B cell (primary cell): Measurements from ENCODE around the gene SF1. TPM values are rescaled to one million over a fixed set of nuclear protein-coding genes. Genes with fewer than 3 reads are reported as not detected.

Experiments
- ATAC-seq: fragments of 200-7000 bp; cut with Tn5 transposase; one replicate; pipeline ENCODE4 v1.10.0; 2021; ENCODE audit warnings: low read depth, mild to moderate bottlenecking, moderate number of reproducible peaks, moderate library complexity
- CTCF ChIA-PET: fragments of 350-600 bp; sonication (Branson Sonifier 250); formaldehyde crosslinking; loops from one replicate; lab custom pipeline; 2021; ENCODE audit warnings: antibody characterized with exemption, inconsistent platforms; lab: Charles Lee
- POLR2A ChIA-PET: fragments of 350-600 bp; sonication (Branson Sonifier 250); formaldehyde crosslinking; loops from one replicate; lab custom pipeline; 2021; ENCODE audit warnings: antibody characterized with exemption; lab: Charles Lee
- DNase-seq: peaks from one replicate; pipeline ENCODE4 v3.0.0; 2013
- H2AFZ ChIP-seq: 2 replicates; pipeline ENCODE4 v1.6.1; 2012; ENCODE audit warnings: mild to moderate bottlenecking, low read depth, low read length; ENCODE audit not compliant: insufficient read depth, poor library complexity, severe bottlenecking
- H3K27ac ChIP-seq, 2 donors: 1 replicate in 1 of 2; 2 replicates in 1 of 2; pipeline ENCODE4 v1.5.1; 2012 to 2013; ENCODE audit warnings: low read length in 2 of 2, mild to moderate bottlenecking in 2 of 2, moderate library complexity in 1 of 2
- H3K27me3 ChIP-seq, 4 experiments: fragments of 200-600 bp in 1 of 4; sonication (generic) in 1 of 4; replicated peaks in 1 of 4; 1 replicate in 2 of 4; 2 replicates in 2 of 4; pipeline versions ENCODE4 v1.6.1 to v1.7.0; 2013 to 2016; ENCODE audit warnings: low read length in 3 of 4, mild to moderate bottlenecking in 2 of 4, mixed read lengths in 1 of 4, moderate library complexity in 1 of 4; ENCODE audit not compliant: insufficient read depth in 4 of 4, control insufficient read depth in 3 of 4; ENCODE audit errors: control extremely low read depth in 1 of 4
- H3K36me3 ChIP-seq, 2 experiments: replicated peaks in 1 of 2; 1 replicate in 1 of 2; 2 replicates in 1 of 2; pipeline versions ENCODE4 v1.6.1 to v1.7.1; 2013; ENCODE audit warnings: low read length in 1 of 2; ENCODE audit not compliant: insufficient read depth in 2 of 2, control insufficient read depth in 1 of 2; ENCODE audit errors: control extremely low read depth in 1 of 2, extremely low read depth in 1 of 2
- H3K4me1 ChIP-seq, 2 donors: fragments of 200-600 bp in 1 of 2; sonication (generic) in 1 of 2; 1 replicate in 1 of 2; 2 replicates in 1 of 2; pipeline versions ENCODE4 v1.5.1 to v1.6.1; 2013 to 2017; ENCODE audit warnings: low read length in 2 of 2; ENCODE audit not compliant: control insufficient read depth in 2 of 2, insufficient read depth in 2 of 2
- H3K4me2 ChIP-seq: replicated peaks from 2 replicates; pipeline ENCODE3; 2012; ENCODE audit warnings: mild to moderate bottlenecking, low read depth, low read length; ENCODE audit not compliant: poor library complexity, severe bottlenecking
- H3K4me3 ChIP-seq, 5 experiments: fragments of 200-600 bp in 1 of 5; sonication (generic) in 1 of 5; 1 replicate in 3 of 5; 2 replicates in 2 of 5; pipeline versions ENCODE4 v1.5.1 to v1.7.0; 2011 to 2016; ENCODE audit warnings: low read length in 4 of 5, mild to moderate bottlenecking in 4 of 5, low read depth in 2 of 5, control low read depth in 1 of 5, moderate library complexity in 1 of 5; ENCODE audit not compliant: insufficient read depth in 1 of 5; ENCODE audit errors: control extremely low read depth in 1 of 5, extremely low read depth in 1 of 5
- H3K79me2 ChIP-seq: fragments of 200-600 bp; sonication (generic); one replicate; pipeline ENCODE4 v1.6.0; 2016; ENCODE audit warnings: low read length; ENCODE audit not compliant: control insufficient read depth, insufficient read depth
- H3K9ac ChIP-seq: fragments of 200-600 bp; sonication (generic); 2 replicates; pipeline ENCODE4 v1.6.1; 2017; ENCODE audit warnings: mild to moderate bottlenecking, low read length, moderate library complexity
- H3K9me3 ChIP-seq, 3 donors: one replicate each; pipeline versions ENCODE4 v1.6.1 to v1.7.1; 2013; ENCODE audit warnings: low read length in 2 of 3; ENCODE audit not compliant: control insufficient read depth in 2 of 3, insufficient read depth in 1 of 3; ENCODE audit errors: control extremely low read depth in 1 of 3
- H4K20me1 ChIP-seq: 2 replicates; pipeline ENCODE4 v1.6.0; 2012; ENCODE audit warnings: mild to moderate bottlenecking, low read length; ENCODE audit not compliant: insufficient read depth, control insufficient read depth, poor library complexity, severe bottlenecking
- H3K27ac Mint-ChIP-seq: one replicate; pipeline ENCODE4 v1.8.0; 2021; ENCODE audit warnings: mixed read lengths
- H3K27me3 Mint-ChIP-seq: one replicate; pipeline ENCODE4 v1.8.0; 2021; ENCODE audit warnings: mixed read lengths
- H3K4me1 Mint-ChIP-seq: one replicate; pipeline ENCODE4 v1.8.0; 2021; ENCODE audit warnings: mixed read lengths
- H3K4me3 Mint-ChIP-seq: one replicate; pipeline ENCODE4 v1.8.0; 2021; ENCODE audit warnings: mixed read lengths
- H3K9me3 Mint-ChIP-seq: one replicate; pipeline ENCODE4 v1.8.0; 2022; ENCODE audit warnings: mixed read lengths; ENCODE audit not compliant: insufficient read depth
- EZH2 ChIP-seq: IDR thresholded peaks from 2 replicates; pipeline ENCODE4 v1.6.1; 2012; ENCODE audit warnings: borderline replicate concordance, low read depth, mild to moderate bottlenecking, moderate library complexity, low read length; ENCODE audit not compliant: insufficient read depth, poor library complexity, severe bottlenecking
- WGBS: methylation state at CpG from one replicate; pipeline ENCODE4 v1.1.5; 2013; ENCODE audit warnings: missing lambda C conversion rate; ENCODE audit not compliant: insufficient coverage; 5-methylcytosine and 5-hydroxymethylcytosine counted together
- intact Hi-C: fragments of 100-400 bp; cut with micrococcal nuclease; formaldehyde crosslinking; loops from one replicate; pipeline ENCODE4 v1.10.0; 2022
- polyA plus RNA-seq: library from polyadenylated mRNA; depleted of rRNA; stranded (reverse); fragments of >200 nt; gene quantifications from 2 replicates; pipeline ENCODE4 v1.2.3, GENCODE V29; 2012
- total RNA-seq, 2 donors: library from RNA; stranded (reverse); fragments of 120-200 nt in 1 of 2; gene quantifications; 1 replicate in 1 of 2; 2 replicates in 1 of 2; pipeline versions ENCODE4 v1.2.3 to v1.2.4, GENCODE V29; 2013 to 2022
- TF ChIP-seq, protein P1 (sequence below): fragments of 200-600 bp; IDR thresholded peaks from one replicate; pipeline ENCODE4 v1.8.0; 2022; ENCODE audit warnings: antibody characterized with exemption, mild to moderate bottlenecking

Gene SF1
- total and polyA plus RNA-seq, 2 donors (not counting 1 experiment from before 2014, with no cell fraction given), result 369 to 931 TPM

DNA sequence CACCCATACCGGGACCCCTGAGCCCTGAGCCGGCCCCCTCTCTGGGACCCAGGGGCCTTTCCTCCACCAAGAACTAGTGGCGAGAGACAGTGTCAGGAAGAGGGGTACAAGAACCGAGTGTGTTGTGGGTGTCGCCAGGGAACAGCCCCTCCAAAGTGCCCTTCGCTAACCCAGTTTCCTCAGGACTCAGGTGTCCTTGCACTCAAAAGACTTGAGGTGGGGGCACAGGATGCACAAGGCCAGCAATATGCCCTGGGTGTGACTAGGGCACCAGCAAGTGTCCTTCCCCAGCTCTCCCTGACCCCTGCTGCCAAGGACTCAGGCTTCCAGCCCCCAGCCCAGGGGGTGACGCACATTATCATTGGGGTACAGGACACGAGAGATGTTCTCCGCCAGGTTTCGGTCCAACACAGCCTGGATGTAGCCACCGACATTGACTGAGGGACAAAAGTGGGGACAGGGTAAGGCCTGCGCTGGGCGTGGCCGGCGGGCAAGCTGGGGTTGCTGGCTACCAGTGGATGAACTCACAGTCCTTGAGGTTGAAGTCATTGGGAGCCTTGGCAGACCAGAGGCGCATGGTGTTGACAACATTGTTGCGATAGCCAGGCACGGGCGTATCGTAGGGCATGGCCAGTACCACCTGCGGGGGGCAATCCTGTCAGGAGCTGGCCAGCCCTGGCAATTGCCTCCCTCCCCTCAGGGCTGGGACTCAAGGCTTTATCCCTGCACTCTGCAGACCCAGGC, 23.3 kb downstream of the SF1 start:
- no peak for TF ChIP-seq EZH2
- TF ChIP-seq, protein P1, sequence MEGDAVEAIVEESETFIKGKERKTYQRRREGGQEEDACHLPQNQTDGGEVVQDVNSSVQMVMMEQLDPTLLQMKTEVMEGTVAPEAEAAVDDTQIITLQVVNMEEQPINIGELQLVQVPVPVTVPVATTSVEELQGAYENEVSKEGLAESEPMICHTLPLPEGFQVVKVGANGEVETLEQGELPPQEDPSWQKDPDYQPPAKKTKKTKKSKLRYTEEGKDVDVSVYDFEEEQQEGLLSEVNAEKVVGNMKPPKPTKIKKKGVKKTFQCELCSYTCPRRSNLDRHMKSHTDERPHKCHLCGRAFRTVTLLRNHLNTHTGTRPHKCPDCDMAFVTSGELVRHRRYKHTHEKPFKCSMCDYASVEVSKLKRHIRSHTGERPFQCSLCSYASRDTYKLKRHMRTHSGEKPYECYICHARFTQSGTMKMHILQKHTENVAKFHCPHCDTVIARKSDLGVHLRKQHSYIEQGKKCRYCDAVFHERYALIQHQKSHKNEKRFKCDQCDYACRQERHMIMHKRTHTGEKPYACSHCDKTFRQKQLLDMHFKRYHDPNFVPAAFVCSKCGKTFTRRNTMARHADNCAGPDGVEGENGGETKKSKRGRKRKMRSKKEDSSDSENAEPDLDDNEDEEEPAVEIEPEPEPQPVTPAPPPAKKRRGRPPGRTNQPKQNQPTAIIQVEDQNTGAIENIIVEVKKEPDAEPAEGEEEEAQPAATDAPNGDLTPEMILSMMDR, result no peak
- peaks cover 36% of the 10 kb centered on the region for H3K4me1 Mint-ChIP-seq
- no peaks in the 10 kb centered on the region for H3K9me3 ChIP-seq
- H3K9ac ChIP-seq, result no peak overlapping the region
- intact Hi-C loops, result no loop called here
- ChIA-PET POLR2A (interaction anchor here (1.6 kb wide), 1 partner anchor 10 kb away, joined by 8 read pairs; no protein-coding TSS in a partner anchor), CTCF (no interaction called here)
- no peak for ATAC-seq
- peaks cover 0 to 27% of the 10 kb centered on the region in 2 experiments for H3K36me3 ChIP-seq
- H2AFZ ChIP-seq, result no peak overlapping the region
- H3K79me2 ChIP-seq, result peaks cover 77% of the 10 kb centered on the region
- no peaks in the 10 kb centered on the region for H4K20me1 ChIP-seq
- no peak overlapping the region for H3K4me3 ChIP-seq
- whole genome bisulfite sequencing, result 97% methylated on average over 19 of the region's 21 CpGs
- H3K27me3 ChIP-seq, result no peaks in the 10 kb centered on the region
- peaks cover 10 to 26% of the 10 kb centered on the region in 2 donors for H3K4me1 ChIP-seq
- H3K4me3 Mint-ChIP-seq, result no peak overlapping the region
- no peak overlapping the region for H3K4me2 ChIP-seq
- no peak overlapping the region for H3K27ac ChIP-seq
- no peak for DNase-seq
- H3K27me3 Mint-ChIP-seq, result no peaks in the 10 kb centered on the region
- H3K9me3 Mint-ChIP-seq, result no peaks in the 10 kb centered on the region
- H3K27ac Mint-ChIP-seq, result peak overlapping the region; percentile 53
